ENCODE measurements around the gene SMIM21. TPM values are rescaled to one million over a fixed set of nuclear protein-coding genes. Genes with fewer than 3 reads are reported as not detected.

SMIM21 gene
- total RNA-seq, 1 donor from 2014 or later: not detected

GRCh38 chr18:75406491-75407445, 20.7 kb downstream of the SMIM21 start:
- H3K27me3 Mint-ChIP-seq (ENCODE audit: low read depth): peaks cover 7% of the 10 kb centered on the region
- TF ChIP-seq, protein P1, sequence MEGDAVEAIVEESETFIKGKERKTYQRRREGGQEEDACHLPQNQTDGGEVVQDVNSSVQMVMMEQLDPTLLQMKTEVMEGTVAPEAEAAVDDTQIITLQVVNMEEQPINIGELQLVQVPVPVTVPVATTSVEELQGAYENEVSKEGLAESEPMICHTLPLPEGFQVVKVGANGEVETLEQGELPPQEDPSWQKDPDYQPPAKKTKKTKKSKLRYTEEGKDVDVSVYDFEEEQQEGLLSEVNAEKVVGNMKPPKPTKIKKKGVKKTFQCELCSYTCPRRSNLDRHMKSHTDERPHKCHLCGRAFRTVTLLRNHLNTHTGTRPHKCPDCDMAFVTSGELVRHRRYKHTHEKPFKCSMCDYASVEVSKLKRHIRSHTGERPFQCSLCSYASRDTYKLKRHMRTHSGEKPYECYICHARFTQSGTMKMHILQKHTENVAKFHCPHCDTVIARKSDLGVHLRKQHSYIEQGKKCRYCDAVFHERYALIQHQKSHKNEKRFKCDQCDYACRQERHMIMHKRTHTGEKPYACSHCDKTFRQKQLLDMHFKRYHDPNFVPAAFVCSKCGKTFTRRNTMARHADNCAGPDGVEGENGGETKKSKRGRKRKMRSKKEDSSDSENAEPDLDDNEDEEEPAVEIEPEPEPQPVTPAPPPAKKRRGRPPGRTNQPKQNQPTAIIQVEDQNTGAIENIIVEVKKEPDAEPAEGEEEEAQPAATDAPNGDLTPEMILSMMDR (IDR thresholded peaks at IDR 0.05): no peak
- H3K4me3 Mint-ChIP-seq (ENCODE audit: unreplicated experiment): no peak overlapping the region
- no peak overlapping the region for H3K27ac Mint-ChIP-seq (ENCODE audit: unreplicated experiment)
- H3K36me3 Mint-ChIP-seq (ENCODE audit: low read depth): no peaks in the 10 kb centered on the region
- no peaks in the 10 kb centered on the region for H3K9me3 Mint-ChIP-seq (ENCODE audit: low read depth)
- peaks cover 25% of the 10 kb centered on the region for H3K4me1 Mint-ChIP-seq (ENCODE audit: low read depth)
- DNase-seq (ENCODE audit: low spot score): no peak

- no peak for DNase-seq (ENCODE audit: low spot score)
- Mint-ChIP-seq H3K4me3 (ENCODE audit: unreplicated experiment) (no peak overlapping the region), H3K9me3 (ENCODE audit: low read depth) (no peaks in the 10 kb centered on the region), H3K27ac (ENCODE audit: unreplicated experiment) (no peak overlapping the region), H3K36me3 (ENCODE audit: low read depth) (no peaks in the 10 kb centered on the region), H3K27me3 (ENCODE audit: low read depth) (peaks cover 7% of the 10 kb centered on the region), H3K4me1 (ENCODE audit: low read depth) (peaks cover 25% of the 10 kb centered on the region)
- TF ChIP-seq, protein P1 (IDR thresholded peaks at IDR 0.05): no peak
Measured at GRCh38 chr18:75405351-75405750, 22.2 kb downstream of the SMIM21 start.

DNA sequence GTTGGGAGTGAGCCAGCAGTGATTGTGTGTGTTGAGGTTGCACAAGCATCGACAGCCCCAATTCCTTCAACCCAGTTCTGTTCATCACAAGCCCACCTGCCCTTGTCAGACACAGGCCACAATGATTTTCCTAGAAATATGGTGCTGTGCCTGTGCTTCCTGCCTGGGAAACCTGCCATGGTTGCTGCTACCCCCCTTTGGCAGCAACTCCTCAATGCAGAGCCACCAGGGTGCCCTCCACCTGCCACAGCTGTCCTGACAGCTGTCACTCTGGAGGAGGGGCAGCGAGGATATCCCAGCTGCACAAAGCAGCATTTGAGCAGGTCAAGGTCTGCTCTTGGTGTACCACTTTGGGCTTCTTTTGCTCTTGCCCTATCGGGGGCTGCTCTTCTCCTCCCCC, 27.1 kb downstream of the SMIM21 start:
- H3K4me1 Mint-ChIP-seq (ENCODE audit: low read depth): no peaks in the 10 kb centered on the region
- no peak overlapping the region for H3K4me3 Mint-ChIP-seq (ENCODE audit: unreplicated experiment)
- DNase-seq (ENCODE audit: low spot score): no peak
- H3K9me3 Mint-ChIP-seq (ENCODE audit: low read depth): no peaks in the 10 kb centered on the region
- H3K36me3 Mint-ChIP-seq (ENCODE audit: low read depth): no peaks in the 10 kb centered on the region
- TF ChIP-seq, protein P1 (IDR thresholded peaks at IDR 0.05): no peak
- no peak overlapping the region for H3K27ac Mint-ChIP-seq (ENCODE audit: unreplicated experiment)
- peaks cover 14% of the 10 kb centered on the region for H3K27me3 Mint-ChIP-seq (ENCODE audit: low read depth)

DNA sequence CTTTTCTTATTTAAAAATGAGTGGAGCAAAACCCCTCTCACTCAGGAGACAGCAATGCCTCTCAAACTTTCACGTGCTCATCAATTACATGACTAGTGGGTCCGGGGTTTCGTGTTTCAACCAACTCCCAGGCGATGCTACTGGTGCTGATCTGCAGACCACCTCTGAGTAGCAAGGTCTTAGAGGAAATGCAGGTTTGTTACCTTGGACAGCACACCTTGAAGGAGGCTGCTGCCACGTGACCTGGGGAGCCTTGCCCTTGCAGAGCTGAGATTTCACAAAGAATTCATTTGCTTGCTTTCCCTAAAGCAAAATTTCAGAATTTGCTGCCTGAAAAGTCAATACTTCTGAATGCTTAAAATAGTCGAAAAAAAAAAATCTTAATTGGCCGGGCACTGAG, 32.4 kb downstream of the SMIM21 start:
- Mint-ChIP-seq H3K36me3 (ENCODE audit: low read depth) (no peaks in the 10 kb centered on the region), H3K9me3 (ENCODE audit: low read depth) (no peaks in the 10 kb centered on the region), H3K4me1 (ENCODE audit: low read depth) (no peaks in the 10 kb centered on the region), H3K4me3 (ENCODE audit: unreplicated experiment) (no peak overlapping the region), H3K27me3 (ENCODE audit: low read depth) (peaks cover 19% of the 10 kb centered on the region), H3K27ac (ENCODE audit: unreplicated experiment) (no peak overlapping the region)
- TF ChIP-seq, protein P1 (IDR thresholded peaks at IDR 0.05): no peak
- DNase-seq (ENCODE audit: low spot score): no peak

- Mint-ChIP-seq H3K9me3 (ENCODE audit: low read depth) (no peaks in the 10 kb centered on the region), H3K4me3 (ENCODE audit: unreplicated experiment) (no peak overlapping the region), H3K27me3 (ENCODE audit: low read depth) (peaks cover 12% of the 10 kb centered on the region), H3K27ac (ENCODE audit: unreplicated experiment) (no peak overlapping the region), H3K36me3 (ENCODE audit: low read depth) (no peaks in the 10 kb centered on the region), H3K4me1 (ENCODE audit: low read depth) (no peaks in the 10 kb centered on the region)
- TF ChIP-seq, protein P1 (IDR thresholded peaks at IDR 0.05): no peak
- no peak for DNase-seq (ENCODE audit: low spot score)
Measured at GRCh38 chr18:75393721-75394120, 33.8 kb downstream of the SMIM21 start.
